IMR-90 (cell line): ENCODE results near the gene ARHGEF40.

Experiments used
- BHLHE40 ChIP-seq: fragments of 150-350 bp; IDR thresholded peaks from 2 replicates; pipeline ENCODE4 v1.6.1; 2016; ENCODE audit warnings: mild to moderate bottlenecking, low read depth, low read length
- CEBPB ChIP-seq: IDR thresholded peaks from 2 replicates; pipeline ENCODE4 v1.6.1; 2012; ENCODE audit warnings: low read depth, low read length, improper control_type of control experiment
- MAFK ChIP-seq: IDR thresholded peaks from 2 replicates; pipeline ENCODE4 v1.6.1; 2012; ENCODE audit warnings: low read depth, low read length, improper control_type of control experiment
- TF ChIP-seq, protein P1 (sequence below): conservative IDR thresholded peaks from 2 replicates; pipeline ENCODE4 v1.5.1; 2012; ENCODE audit warnings: mild to moderate bottlenecking, low read depth, low read length, improper control_type of control experiment
- TF ChIP-seq, protein P2 (sequence below): fragments of 150-350 bp; IDR thresholded peaks from 2 replicates; pipeline ENCODE4 v1.6.1; 2016; ENCODE audit warnings: low read depth, mild to moderate bottlenecking, low read length, moderate library complexity, borderline replicate concordance

DNA sequence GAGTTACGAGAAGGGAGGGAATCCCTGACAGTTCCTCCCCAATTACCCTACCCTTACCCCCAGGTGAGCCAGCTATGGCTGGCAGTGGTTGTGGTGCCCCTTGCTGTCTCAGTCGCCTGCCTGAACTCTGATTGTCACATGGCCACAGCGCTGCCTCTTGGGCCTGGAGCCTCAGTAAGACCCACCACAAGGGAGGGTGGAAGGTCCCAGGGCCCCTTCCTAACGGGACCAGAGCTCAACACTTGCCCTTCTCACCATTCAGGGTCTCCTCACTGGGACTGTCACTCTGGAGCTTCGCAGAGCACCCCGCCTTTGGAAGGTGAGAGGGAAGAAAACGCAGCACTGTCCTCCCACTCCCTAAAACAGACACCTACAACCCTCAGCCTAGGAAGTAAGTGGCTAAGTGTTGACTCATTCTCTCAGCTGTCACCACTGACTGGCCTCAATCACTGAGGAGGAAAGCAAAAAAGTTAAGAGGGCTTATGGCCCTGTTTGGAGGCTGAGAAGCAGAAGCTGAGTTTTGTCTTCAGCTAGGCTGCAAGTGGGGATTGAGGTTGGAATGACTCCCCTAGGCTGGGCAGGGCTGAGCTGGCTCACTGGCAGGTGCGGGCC, 31.8 kb downstream of the ARHGEF40 start:
- TF ChIP-seq, protein P1, sequence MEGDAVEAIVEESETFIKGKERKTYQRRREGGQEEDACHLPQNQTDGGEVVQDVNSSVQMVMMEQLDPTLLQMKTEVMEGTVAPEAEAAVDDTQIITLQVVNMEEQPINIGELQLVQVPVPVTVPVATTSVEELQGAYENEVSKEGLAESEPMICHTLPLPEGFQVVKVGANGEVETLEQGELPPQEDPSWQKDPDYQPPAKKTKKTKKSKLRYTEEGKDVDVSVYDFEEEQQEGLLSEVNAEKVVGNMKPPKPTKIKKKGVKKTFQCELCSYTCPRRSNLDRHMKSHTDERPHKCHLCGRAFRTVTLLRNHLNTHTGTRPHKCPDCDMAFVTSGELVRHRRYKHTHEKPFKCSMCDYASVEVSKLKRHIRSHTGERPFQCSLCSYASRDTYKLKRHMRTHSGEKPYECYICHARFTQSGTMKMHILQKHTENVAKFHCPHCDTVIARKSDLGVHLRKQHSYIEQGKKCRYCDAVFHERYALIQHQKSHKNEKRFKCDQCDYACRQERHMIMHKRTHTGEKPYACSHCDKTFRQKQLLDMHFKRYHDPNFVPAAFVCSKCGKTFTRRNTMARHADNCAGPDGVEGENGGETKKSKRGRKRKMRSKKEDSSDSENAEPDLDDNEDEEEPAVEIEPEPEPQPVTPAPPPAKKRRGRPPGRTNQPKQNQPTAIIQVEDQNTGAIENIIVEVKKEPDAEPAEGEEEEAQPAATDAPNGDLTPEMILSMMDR: no peak
- TF ChIP-seq MAFK: no peak
- TF ChIP-seq, protein P2, sequence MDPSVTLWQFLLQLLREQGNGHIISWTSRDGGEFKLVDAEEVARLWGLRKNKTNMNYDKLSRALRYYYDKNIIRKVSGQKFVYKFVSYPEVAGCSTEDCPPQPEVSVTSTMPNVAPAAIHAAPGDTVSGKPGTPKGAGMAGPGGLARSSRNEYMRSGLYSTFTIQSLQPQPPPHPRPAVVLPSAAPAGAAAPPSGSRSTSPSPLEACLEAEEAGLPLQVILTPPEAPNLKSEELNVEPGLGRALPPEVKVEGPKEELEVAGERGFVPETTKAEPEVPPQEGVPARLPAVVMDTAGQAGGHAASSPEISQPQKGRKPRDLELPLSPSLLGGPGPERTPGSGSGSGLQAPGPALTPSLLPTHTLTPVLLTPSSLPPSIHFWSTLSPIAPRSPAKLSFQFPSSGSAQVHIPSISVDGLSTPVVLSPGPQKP: no peak
- TF ChIP-seq CEBPB: no peak
- TF ChIP-seq BHLHE40: no peak
